ENCODE measurements around the gene SLC25A22. TPM values are rescaled to one million over a fixed set of nuclear protein-coding genes. Genes with fewer than 3 reads are reported as not detected.

Gene SLC25A22
- polyA plus RNA-seq, 2 of the 4 experiments (the other 2 are of a cell fraction): 13.5 to 18.7 TPM

DNA sequence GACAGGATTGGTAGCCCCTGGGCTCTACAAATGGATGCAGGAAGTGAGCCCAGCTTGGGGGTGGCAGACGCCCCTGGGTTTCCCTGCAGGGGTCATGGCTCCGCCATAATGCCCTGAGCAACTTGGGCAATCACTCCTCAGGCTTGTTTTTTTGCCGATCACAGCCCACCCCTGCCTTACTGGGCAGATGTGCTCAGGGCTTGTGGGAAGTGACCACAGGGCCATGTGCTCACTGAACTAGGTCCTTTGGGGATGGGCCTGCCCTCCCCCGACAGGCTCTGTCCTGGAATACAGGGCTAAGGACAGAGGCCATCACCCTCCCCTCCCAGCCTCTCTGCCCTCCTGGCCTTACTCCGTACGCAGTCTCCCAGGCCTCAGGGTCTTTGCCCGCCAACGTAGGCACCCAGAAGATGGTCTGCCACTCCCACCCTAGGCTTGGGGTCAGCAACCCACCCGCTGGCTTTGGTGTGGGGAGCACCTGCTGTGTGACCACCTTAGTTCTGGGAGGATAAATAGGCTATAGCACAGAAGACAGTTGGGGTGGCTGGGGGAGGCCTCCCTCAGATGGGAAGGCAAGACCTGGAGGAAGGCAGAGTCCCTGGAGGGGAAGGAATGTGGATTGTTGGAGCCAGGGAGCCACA, 15.5 kb upstream of the SLC25A22 start (continued):
- TF ChIP-seq, protein P1, sequence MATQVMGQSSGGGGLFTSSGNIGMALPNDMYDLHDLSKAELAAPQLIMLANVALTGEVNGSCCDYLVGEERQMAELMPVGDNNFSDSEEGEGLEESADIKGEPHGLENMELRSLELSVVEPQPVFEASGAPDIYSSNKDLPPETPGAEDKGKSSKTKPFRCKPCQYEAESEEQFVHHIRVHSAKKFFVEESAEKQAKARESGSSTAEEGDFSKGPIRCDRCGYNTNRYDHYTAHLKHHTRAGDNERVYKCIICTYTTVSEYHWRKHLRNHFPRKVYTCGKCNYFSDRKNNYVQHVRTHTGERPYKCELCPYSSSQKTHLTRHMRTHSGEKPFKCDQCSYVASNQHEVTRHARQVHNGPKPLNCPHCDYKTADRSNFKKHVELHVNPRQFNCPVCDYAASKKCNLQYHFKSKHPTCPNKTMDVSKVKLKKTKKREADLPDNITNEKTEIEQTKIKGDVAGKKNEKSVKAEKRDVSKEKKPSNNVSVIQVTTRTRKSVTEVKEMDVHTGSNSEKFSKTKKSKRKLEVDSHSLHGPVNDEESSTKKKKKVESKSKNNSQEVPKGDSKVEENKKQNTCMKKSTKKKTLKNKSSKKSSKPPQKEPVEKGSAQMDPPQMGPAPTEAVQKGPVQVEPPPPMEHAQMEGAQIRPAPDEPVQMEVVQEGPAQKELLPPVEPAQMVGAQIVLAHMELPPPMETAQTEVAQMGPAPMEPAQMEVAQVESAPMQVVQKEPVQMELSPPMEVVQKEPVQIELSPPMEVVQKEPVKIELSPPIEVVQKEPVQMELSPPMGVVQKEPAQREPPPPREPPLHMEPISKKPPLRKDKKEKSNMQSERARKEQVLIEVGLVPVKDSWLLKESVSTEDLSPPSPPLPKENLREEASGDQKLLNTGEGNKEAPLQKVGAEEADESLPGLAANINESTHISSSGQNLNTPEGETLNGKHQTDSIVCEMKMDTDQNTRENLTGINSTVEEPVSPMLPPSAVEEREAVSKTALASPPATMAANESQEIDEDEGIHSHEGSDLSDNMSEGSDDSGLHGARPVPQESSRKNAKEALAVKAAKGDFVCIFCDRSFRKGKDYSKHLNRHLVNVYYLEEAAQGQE (IDR thresholded peaks at IDR 0.05): no peak

DNA sequence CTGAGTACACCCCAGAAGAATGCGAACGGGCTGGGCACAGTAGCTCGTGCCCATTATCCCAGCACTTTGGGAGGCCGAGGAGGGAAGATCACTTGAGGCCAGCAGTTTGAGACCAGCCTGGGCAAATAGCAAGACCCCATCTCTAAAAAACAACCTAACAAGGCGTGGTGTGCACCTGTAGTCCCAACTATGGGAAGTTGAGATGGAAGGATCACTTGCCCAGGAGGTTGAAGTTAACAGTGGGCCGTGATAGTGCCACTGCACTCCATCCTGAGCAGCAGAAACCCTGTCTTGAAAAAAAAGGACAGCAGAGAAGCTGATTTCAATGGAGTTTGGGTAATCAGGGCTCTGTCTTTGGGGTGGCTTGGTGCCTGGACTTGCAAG, 15.0 kb upstream of the SLC25A22 start:
- no peak overlapping the region for H3K4me3 ChIP-seq
- H3K9me3 ChIP-seq: no peaks in the 10 kb centered on the region
- H3K27ac ChIP-seq: 0 out of 6 replicates have a peak overlapping the region, but pooled peaks of 1 of the 2 experiments have one; percentile 6
- peaks cover 33% of the 10 kb centered on the region for H3K4me1 ChIP-seq
- ChIA-PET POLR2A (no interaction called here), CTCF (interaction anchor here (0.8 kb wide), 1 partner anchor 9 kb away, joined by 3 read pairs; no protein-coding TSS in a partner anchor)
- TF ChIP-seq, protein P2, sequence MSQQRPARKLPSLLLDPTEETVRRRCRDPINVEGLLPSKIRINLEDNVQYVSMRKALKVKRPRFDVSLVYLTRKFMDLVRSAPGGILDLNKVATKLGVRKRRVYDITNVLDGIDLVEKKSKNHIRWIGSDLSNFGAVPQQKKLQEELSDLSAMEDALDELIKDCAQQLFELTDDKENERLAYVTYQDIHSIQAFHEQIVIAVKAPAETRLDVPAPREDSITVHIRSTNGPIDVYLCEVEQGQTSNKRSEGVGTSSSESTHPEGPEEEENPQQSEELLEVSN (IDR thresholded peaks at IDR 0.05; ENCODE audit: borderline replicate concordance, low read depth): no peak
- 0 out of 2 replicates have a peak, but pooled peaks have one; percentile 5 for TF ChIP-seq HOXA7 (CRISPR knock-in tag; IDR thresholded peaks at IDR 0.05)
- TF ChIP-seq, protein P3, sequence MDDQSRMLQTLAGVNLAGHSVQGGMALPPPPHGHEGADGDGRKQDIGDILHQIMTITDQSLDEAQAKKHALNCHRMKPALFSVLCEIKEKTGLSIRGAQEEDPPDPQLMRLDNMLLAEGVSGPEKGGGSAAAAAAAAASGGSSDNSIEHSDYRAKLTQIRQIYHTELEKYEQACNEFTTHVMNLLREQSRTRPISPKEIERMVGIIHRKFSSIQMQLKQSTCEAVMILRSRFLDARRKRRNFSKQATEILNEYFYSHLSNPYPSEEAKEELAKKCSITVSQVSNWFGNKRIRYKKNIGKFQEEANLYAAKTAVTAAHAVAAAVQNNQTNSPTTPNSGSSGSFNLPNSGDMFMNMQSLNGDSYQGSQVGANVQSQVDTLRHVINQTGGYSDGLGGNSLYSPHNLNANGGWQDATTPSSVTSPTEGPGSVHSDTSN (IDR thresholded peaks at IDR 0.05): 0 out of 2 replicates have a peak, but pooled peaks have one; percentile 8
- TF ChIP-seq, protein P4, sequence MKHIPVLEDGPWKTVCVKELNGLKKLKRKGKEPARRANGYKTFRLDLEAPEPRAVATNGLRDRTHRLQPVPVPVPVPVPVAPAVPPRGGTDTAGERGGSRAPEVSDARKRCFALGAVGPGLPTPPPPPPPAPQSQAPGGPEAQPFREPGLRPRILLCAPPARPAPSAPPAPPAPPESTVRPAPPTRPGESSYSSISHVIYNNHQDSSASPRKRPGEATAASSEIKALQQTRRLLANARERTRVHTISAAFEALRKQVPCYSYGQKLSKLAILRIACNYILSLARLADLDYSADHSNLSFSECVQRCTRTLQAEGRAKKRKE (CRISPR knock-in tag; IDR thresholded peaks at IDR 0.05; ENCODE audit: low read depth): no peak
- no peak for TF ChIP-seq MAFK (IDR thresholded peaks at IDR 0.05; ENCODE audit: partially characterized antibody)
- WGBS (ENCODE audit: missing lambda C conversion rate): 88% methylated on average over 6 of the region's 6 CpGs
- H3K4me2 ChIP-seq: no peak overlapping the region
- ATAC-seq (no peak), FAIRE-seq (no peak), DNase-seq (ENCODE audit: low read depth in 1 of 2, low spot score in 1 of 2) (no peak)

DNA sequence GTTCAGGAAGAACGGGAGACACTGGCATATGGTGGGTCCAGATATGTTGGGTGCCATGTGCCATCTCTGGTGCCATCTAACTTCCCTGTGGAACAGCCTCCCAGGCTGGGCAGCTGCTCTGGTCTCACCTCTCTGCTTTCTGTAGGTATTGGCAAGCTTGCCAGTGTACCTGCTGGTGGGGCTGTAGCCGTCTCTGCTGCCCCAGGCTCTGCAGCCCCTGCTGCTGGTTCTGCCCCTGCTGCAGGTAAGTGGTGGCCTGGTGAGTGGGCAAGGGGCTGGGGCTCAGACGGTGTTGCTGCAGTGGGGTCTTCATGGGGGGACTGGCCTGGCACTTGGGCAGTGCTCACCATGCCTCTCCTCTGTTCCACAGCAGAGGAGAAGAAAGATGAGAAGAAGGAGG, 14.3 kb upstream of the SLC25A22 start:
- no peak overlapping the region for H3K4me3 ChIP-seq
- H3K27ac ChIP-seq: peak overlapping the region in 1 of 2 experiments; percentile 95; a peak in 3 of 6 replicates
- POLR2A ChIA-PET: interaction anchor here (1.1 kb wide), 1 partner anchor 22 kb away, joined by 3 read pairs; no protein-coding TSS in a partner anchor
- DNase-seq (ENCODE audit: low read depth in 1 of 2, low spot score in 1 of 2): no peak
- 87% methylated on average over 2 of the region's 3 CpGs for WGBS (ENCODE audit: missing lambda C conversion rate)
- no peak for ATAC-seq
- no peak for FAIRE-seq
- CTCF ChIA-PET: interaction anchor here (1.2 kb wide), 1 partner anchor 8 kb away, joined by 3 read pairs; no protein-coding TSS in a partner anchor
- H3K9me3 ChIP-seq: no peaks in the 10 kb centered on the region
- TF ChIP-seq RNF2 (IDR thresholded peaks at IDR 0.05; ENCODE audit: borderline replicate concordance, low read depth) (no peak), ZNF302 (CRISPR knock-in tag; IDR thresholded peaks at IDR 0.05) (no peak), NPAS2 (CRISPR knock-in tag; IDR thresholded peaks at IDR 0.05; ENCODE audit: borderline replicate concordance) (no peak)
- TF ChIP-seq, protein P5, sequence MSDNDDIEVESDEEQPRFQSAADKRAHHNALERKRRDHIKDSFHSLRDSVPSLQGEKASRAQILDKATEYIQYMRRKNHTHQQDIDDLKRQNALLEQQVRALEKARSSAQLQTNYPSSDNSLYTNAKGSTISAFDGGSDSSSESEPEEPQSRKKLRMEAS (IDR thresholded peaks at IDR 0.05): no peak
- TF ChIP-seq, protein P6, sequence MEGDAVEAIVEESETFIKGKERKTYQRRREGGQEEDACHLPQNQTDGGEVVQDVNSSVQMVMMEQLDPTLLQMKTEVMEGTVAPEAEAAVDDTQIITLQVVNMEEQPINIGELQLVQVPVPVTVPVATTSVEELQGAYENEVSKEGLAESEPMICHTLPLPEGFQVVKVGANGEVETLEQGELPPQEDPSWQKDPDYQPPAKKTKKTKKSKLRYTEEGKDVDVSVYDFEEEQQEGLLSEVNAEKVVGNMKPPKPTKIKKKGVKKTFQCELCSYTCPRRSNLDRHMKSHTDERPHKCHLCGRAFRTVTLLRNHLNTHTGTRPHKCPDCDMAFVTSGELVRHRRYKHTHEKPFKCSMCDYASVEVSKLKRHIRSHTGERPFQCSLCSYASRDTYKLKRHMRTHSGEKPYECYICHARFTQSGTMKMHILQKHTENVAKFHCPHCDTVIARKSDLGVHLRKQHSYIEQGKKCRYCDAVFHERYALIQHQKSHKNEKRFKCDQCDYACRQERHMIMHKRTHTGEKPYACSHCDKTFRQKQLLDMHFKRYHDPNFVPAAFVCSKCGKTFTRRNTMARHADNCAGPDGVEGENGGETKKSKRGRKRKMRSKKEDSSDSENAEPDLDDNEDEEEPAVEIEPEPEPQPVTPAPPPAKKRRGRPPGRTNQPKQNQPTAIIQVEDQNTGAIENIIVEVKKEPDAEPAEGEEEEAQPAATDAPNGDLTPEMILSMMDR (IDR thresholded peaks at IDR 0.05): no peak
- TF ChIP-seq, protein P7, sequence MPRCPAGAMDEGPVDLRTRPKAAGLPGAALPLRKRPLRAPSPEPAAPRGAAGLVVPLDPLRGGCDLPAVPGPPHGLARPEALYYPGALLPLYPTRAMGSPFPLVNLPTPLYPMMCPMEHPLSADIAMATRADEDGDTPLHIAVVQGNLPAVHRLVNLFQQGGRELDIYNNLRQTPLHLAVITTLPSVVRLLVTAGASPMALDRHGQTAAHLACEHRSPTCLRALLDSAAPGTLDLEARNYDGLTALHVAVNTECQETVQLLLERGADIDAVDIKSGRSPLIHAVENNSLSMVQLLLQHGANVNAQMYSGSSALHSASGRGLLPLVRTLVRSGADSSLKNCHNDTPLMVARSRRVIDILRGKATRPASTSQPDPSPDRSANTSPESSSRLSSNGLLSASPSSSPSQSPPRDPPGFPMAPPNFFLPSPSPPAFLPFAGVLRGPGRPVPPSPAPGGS (IDR thresholded peaks at IDR 0.05): no peak
- TF ChIP-seq, protein P8, sequence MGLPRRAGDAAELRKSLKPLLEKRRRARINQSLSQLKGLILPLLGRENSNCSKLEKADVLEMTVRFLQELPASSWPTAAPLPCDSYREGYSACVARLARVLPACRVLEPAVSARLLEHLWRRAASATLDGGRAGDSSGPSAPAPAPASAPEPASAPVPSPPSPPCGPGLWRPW (IDR thresholded peaks at IDR 0.05): no peak
- TF ChIP-seq, protein P9, sequence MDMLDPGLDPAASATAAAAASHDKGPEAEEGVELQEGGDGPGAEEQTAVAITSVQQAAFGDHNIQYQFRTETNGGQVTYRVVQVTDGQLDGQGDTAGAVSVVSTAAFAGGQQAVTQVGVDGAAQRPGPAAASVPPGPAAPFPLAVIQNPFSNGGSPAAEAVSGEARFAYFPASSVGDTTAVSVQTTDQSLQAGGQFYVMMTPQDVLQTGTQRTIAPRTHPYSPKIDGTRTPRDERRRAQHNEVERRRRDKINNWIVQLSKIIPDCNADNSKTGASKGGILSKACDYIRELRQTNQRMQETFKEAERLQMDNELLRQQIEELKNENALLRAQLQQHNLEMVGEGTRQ (IDR thresholded peaks at IDR 0.05): no peak
- peak overlapping the region; percentile 87 for H3K4me2 ChIP-seq
- H3K4me1 ChIP-seq: peaks cover 37% of the 10 kb centered on the region

Measured in A549 (cell line).